ENCODE measurements around the gene TC2N. TPM values are rescaled to one million over a fixed set of nuclear protein-coding genes. Genes with fewer than 3 reads are reported as not detected.

The TC2N gene
- total and polyA plus RNA-seq, 2 donors (not counting 3 experiments of a cell fraction or from before 2014, with no cell fraction given), result 0.40 TPM; not detected in 1

GRCh38 chr14:91891101-91891500 lies 23.8 kb upstream of the TC2N start:
- dilution Hi-C loops (cut with MboI; ENCODE audit: extremely low pct_ligation_motif_present, low sequenced_read_pairs) (no loop called here), intact Hi-C loops (cut with micrococcal nuclease) (no loop called here)
- CTCF ChIA-PET, result interaction anchor here (0.9 to 2.8 kb wide), 4 partner anchors 8 to 106 kb away, joined by 3 to 13 read pairs (median 4); no protein-coding TSS in a partner anchor
- DNase-seq (ENCODE audit: low read depth, low spot score) (no peak), FAIRE-seq (no peak)
- Histone ChIP-seq H3K4me3 (replicated peaks in 1 of 3; ENCODE audit: insufficient read depth in 1 of 3, low read depth in 1 of 3, low read length in 3 of 3) (no peak overlapping the region), H3K4me2 (ENCODE audit: insufficient read depth, low read length) (no peak overlapping the region), H3K9me1 (replicated peaks; ENCODE audit: control insufficient read depth, extremely low read depth, insufficient read depth, low read length) (no peaks in the 10 kb centered on the region), H2AFZ (ENCODE audit: low read depth, low read length) (no peak overlapping the region), H3K27ac (ENCODE audit: insufficient read depth, low read depth, low read length) (no peak overlapping the region), H3K9ac (replicated peaks; ENCODE audit: extremely low read depth, insufficient read depth, low read length) (no peak overlapping the region), H3K79me2 (ENCODE audit: control insufficient read depth, insufficient read depth, low read length) (no peaks in the 10 kb centered on the region), H3K4me1 (ENCODE audit: control insufficient read depth, extremely low read depth, insufficient read depth, low read length) (no peaks in the 10 kb centered on the region), H3K27me3 (ENCODE audit: control insufficient read depth in 2 of 2, insufficient read depth in 2 of 2, low read length in 2 of 2) (peaks cover 0 to 2% of the 10 kb centered on the region in 2 experiments), H3K36me3 (ENCODE audit: control insufficient read depth in 2 of 2, extremely low read depth in 1 of 2, insufficient read depth in 2 of 2, low read length in 2 of 2) (no peaks in the 10 kb centered on the region), H4K20me1 (replicated peaks; ENCODE audit: control insufficient read depth, extremely low read depth, insufficient read depth, low read length) (no peaks in the 10 kb centered on the region), H3K9me3 (replicated peaks; ENCODE audit: control insufficient read depth, insufficient read depth, low read length) (no peaks in the 10 kb centered on the region)
- no peak for TF ChIP-seq GATA2 (IDR thresholded peaks at IDR 0.05; ENCODE audit: insufficient read depth, insufficient read length, low read depth, low read length)
- no peak for TF ChIP-seq POLR2A (IDR thresholded peaks at IDR 0.05; ENCODE audit: low read depth, low read length)
- no peak for TF ChIP-seq MAX (IDR thresholded peaks at IDR 0.05; ENCODE audit: insufficient read depth, insufficient read length)
- no peak for TF ChIP-seq EZH2 (IDR thresholded peaks at IDR 0.05; ENCODE audit: borderline replicate concordance, low read depth, low read length, severe bottlenecking)
- no peak for TF ChIP-seq CTCF (IDR thresholded peaks at IDR 0.05; ENCODE audit: extremely low read depth in 1 of 2, insufficient read depth in 1 of 2, low read depth in 1 of 2, low read length in 2 of 2)
- TF ChIP-seq FOS (IDR thresholded peaks at IDR 0.05; ENCODE audit: borderline replicate concordance, insufficient read depth, low read length), result no peak
- no peak for TF ChIP-seq POLR2AphosphoS5 (IDR thresholded peaks at IDR 0.05; ENCODE audit: insufficient read depth, low read depth, low read length)
- no peak for TF ChIP-seq MYC (IDR thresholded peaks at IDR 0.05; ENCODE audit: low read depth, low read length)
- TF ChIP-seq JUN (IDR thresholded peaks at IDR 0.05; ENCODE audit: borderline replicate concordance, insufficient read depth, insufficient read length, low read depth), result no peak
- BruUV-seq (replicated peaks), result no TSS peak
- POLR2A ChIA-PET, result no interaction called here

Data from endothelial cell of umbilical vein (primary cell).